Chondrocyte (in vitro differentiated cells): Measurements from ENCODE around the gene PAM16. TPM values are rescaled to one million over a fixed set of nuclear protein-coding genes. Genes with fewer than 3 reads are reported as not detected.
"Not testable (repeated sequence)": the region's sequence is repeated elsewhere in the genome, so short reads cannot be mapped to it uniquely, and the experiment has no call there.

Experiments
- DNase-seq: peaks from one replicate; pipeline ENCODE4 v3.0.0; 2021; ENCODE audit warnings: mixed read lengths, low spot score
- H3K27ac Mint-ChIP-seq: one replicate; pipeline ENCODE4 v1.8.0; 2021; ENCODE audit warnings: mild to moderate bottlenecking, moderate library complexity, mixed read lengths; ENCODE audit not compliant: unreplicated experiment
- H3K27me3 Mint-ChIP-seq: 2 replicates; pipeline ENCODE4 v1.8.0; 2021; ENCODE audit warnings: low read depth, mixed read lengths
- H3K36me3 Mint-ChIP-seq: 2 replicates; pipeline ENCODE4 v1.8.0; 2021; ENCODE audit warnings: low read depth, mixed read lengths
- H3K4me1 Mint-ChIP-seq: 2 replicates; pipeline ENCODE4 v1.8.0; 2021; ENCODE audit warnings: low read depth, mild to moderate bottlenecking, mixed read lengths
- H3K4me3 Mint-ChIP-seq: one replicate; pipeline ENCODE4 v1.8.0; 2021; ENCODE audit warnings: mild to moderate bottlenecking, moderate library complexity, mixed read lengths; ENCODE audit not compliant: unreplicated experiment
- H3K9me3 Mint-ChIP-seq: 2 replicates; pipeline ENCODE4 v1.8.0; 2021; ENCODE audit warnings: low read depth, mixed read lengths
- CTCF ChIP-seq: fragments of 200-600 bp; sonication (generic); IDR thresholded peaks from 2 replicates; pipeline ENCODE4 v1.5.0; 2021; ENCODE audit warnings: antibody characterized with exemption, mild to moderate bottlenecking, moderate library complexity
- long read RNA-seq: library from polyadenylated mRNA; stranded (forward); transcript quantifications from one replicate; pipeline ENCODE4 v2.0.0, GENCODE V29; 2021
- total RNA-seq: library from RNA; stranded (reverse); gene quantifications from 3 replicates; pipeline ENCODE4 v1.2.1, GENCODE V29; 2021

PAM16 gene
- total RNA-seq: 21.6 to 24.4 TPM (median 22.4 TPM) in 3 replicates
- long read RNA-seq, transcript PAM16-201 (5 exons, 587 nt): major isoform, 10 of 18 reads
- long read RNA-seq, partial matches to known transcripts: 0 of 18 reads
- long read RNA-seq, other reads (novel, unspliced or antisense): 5 of 18 reads

GRCh38 chr16:4350787-4351659 is at the start of gene PAM16:
Gene PAM16, minus strand, starts transcription at chr16:4351321. Its CDS starts 87 bp downstream, at chr16:4351234.
- no peaks in the 10 kb centered on the region for H3K9me3 Mint-ChIP-seq
- peak; percentile 70 for TF ChIP-seq CTCF
- no peaks in the 10 kb centered on the region for H3K36me3 Mint-ChIP-seq
- DNase-seq: no peak
- peak within 1 kb of the TSS; percentile 96 for H3K27ac Mint-ChIP-seq
- H3K4me1 Mint-ChIP-seq: peaks cover 22% of the 10 kb centered on the region
- H3K27me3 Mint-ChIP-seq: no peaks in the 10 kb centered on the region
- peak within 1 kb of the TSS; percentile 85 for H3K4me3 Mint-ChIP-seq

- H3K36me3 Mint-ChIP-seq: peaks cover 10% of the 10 kb centered on the region
- H3K27me3 Mint-ChIP-seq: no peaks in the 10 kb centered on the region
- peaks cover 4% of the 10 kb centered on the region for H3K4me1 Mint-ChIP-seq
- DNase-seq: no peak
- H3K9me3 Mint-ChIP-seq: no peaks in the 10 kb centered on the region
- no peak for TF ChIP-seq CTCF
- H3K27ac Mint-ChIP-seq: no peak overlapping the region
- no peak overlapping the region for H3K4me3 Mint-ChIP-seq
Observed at GRCh38 chr16:4399001-4399730, 48.0 kb upstream of the PAM16 start.

- no peak for DNase-seq
- Mint-ChIP-seq H3K27me3 (no peaks in the 10 kb centered on the region), H3K4me1 (peaks cover 20% of the 10 kb centered on the region), H3K36me3 (peaks cover 4% of the 10 kb centered on the region), H3K27ac (no peak overlapping the region), H3K9me3 (no peaks in the 10 kb centered on the region), H3K4me3 (no peak overlapping the region)
- TF ChIP-seq CTCF: no peak
Observed at GRCh38 chr16:4395055-4395726, 44.1 kb upstream of the PAM16 start.

- not testable (repeated sequence) for H3K4me3 Mint-ChIP-seq, H3K9me3 Mint-ChIP-seq, H3K27ac Mint-ChIP-seq, DNase-seq, H3K36me3 Mint-ChIP-seq, H3K27me3 Mint-ChIP-seq
- H3K4me1 Mint-ChIP-seq: peaks cover 33% of the 10 kb centered on the region
Observed at GRCh38 chr16:4393850-4394249, 42.7 kb upstream of the PAM16 start.

- Mint-ChIP-seq H3K27ac (peak overlapping the region; percentile 86), H3K4me1 (peaks cover 39% of the 10 kb centered on the region), H3K4me3 (no peak overlapping the region), H3K36me3 (peaks cover 4% of the 10 kb centered on the region), H3K27me3 (no peaks in the 10 kb centered on the region), H3K9me3 (no peaks in the 10 kb centered on the region)
- DNase-seq: no peak
- no peak for TF ChIP-seq CTCF
Observed at GRCh38 chr16:4393240-4393600, 42.1 kb upstream of the PAM16 start.
